Osteoblast (primary cell): ENCODE measurements around the gene HNRNPA3. TPM values are rescaled to one million over a fixed set of nuclear protein-coding genes. Genes with fewer than 3 reads are reported as not detected.

ENCODE experiments used
- DNase-seq: peaks from one replicate; pipeline ENCODE4 v3.0.0; 2011; ENCODE audit warnings: low spot score, mixed read lengths; ENCODE audit not compliant: insufficient read length; ENCODE audit errors: missing footprints
- H2AFZ ChIP-seq: 2 replicates; pipeline ENCODE4 v1.6.0; 2011; ENCODE audit warnings: mild to moderate bottlenecking, low read length
- H3K27ac ChIP-seq: 2 replicates; pipeline ENCODE4 v1.5.1; 2011; ENCODE audit warnings: mild to moderate bottlenecking, low read depth, low read length, moderate library complexity
- H3K27me3 ChIP-seq: 2 replicates; pipeline ENCODE4 v1.6.0; 2012; ENCODE audit warnings: mild to moderate bottlenecking, control low read depth, inconsistent platforms, low read length, moderate library complexity; ENCODE audit not compliant: insufficient read depth
- H3K36me3 ChIP-seq: 2 replicates; pipeline ENCODE4 v1.5.1; 2011; ENCODE audit warnings: mild to moderate bottlenecking, low read length, control low read depth, moderate library complexity; ENCODE audit not compliant: insufficient read depth
- H3K4me1 ChIP-seq: 2 replicates; pipeline ENCODE4 v1.5.1; 2011; ENCODE audit warnings: mild to moderate bottlenecking, low read length, control low read depth, moderate library complexity; ENCODE audit not compliant: insufficient read depth
- H3K4me2 ChIP-seq: 2 replicates; pipeline ENCODE4 v1.6.0; 2011; ENCODE audit warnings: mild to moderate bottlenecking, low read length; ENCODE audit not compliant: insufficient read depth
- H3K4me3 ChIP-seq: fragments of 200-600 bp; sonication (generic); 3 replicates; pipeline ENCODE4 v1.5.1; 2012; ENCODE audit warnings: mild to moderate bottlenecking, low read length, inconsistent platforms; ENCODE audit not compliant: insufficient read depth
- H3K79me2 ChIP-seq: 2 replicates; pipeline ENCODE4 v1.6.0; 2012; ENCODE audit warnings: mild to moderate bottlenecking, low read length, control low read depth, inconsistent platforms; ENCODE audit not compliant: insufficient read depth
- H3K9me3 ChIP-seq: 2 replicates; pipeline ENCODE4 v1.5.1; 2011; ENCODE audit warnings: low read depth, low read length, control low read depth
- H4K20me1 ChIP-seq: 2 replicates; pipeline ENCODE4 v1.6.0; 2012; ENCODE audit warnings: mild to moderate bottlenecking, low read length, control low read depth; ENCODE audit not compliant: insufficient read depth
- CTCF ChIP-seq: IDR thresholded peaks from 2 replicates; pipeline ENCODE4 v1.5.1; 2011; ENCODE audit warnings: mild to moderate bottlenecking, low read depth, low read length, moderate library complexity; ENCODE audit errors: extremely low read depth
- total RNA-seq: library from RNA; depleted of rRNA; stranded (reverse); fragments of >200 nt; gene quantifications from 2 replicates; pipeline ENCODE4 v1.2.3, GENCODE V29; 2012

The HNRNPA3 gene
- total RNA-seq, 1 donor: 21.4 TPM

- Histone ChIP-seq H3K4me1 (peaks cover 10% of the 10 kb centered on the region), H3K4me3 (no peak overlapping the region), H3K79me2 (no peaks in the 10 kb centered on the region), H3K4me2 (peak overlapping the region; percentile 38), H4K20me1 (no peaks in the 10 kb centered on the region), H3K27me3 (no peaks in the 10 kb centered on the region), H3K9me3 (no peaks in the 10 kb centered on the region), H2AFZ (no peak overlapping the region), H3K27ac (peak overlapping the region; percentile 46), H3K36me3 (no peaks in the 10 kb centered on the region)
- DNase-seq: peak; percentile 63
- TF ChIP-seq CTCF: no peak
Measured at GRCh38 chr2:177172034-177172880, 40.3 kb upstream of the HNRNPA3 start.

GRCh38 chr2:177174486-177174885, 38.1 kb upstream of the HNRNPA3 start:
- Histone ChIP-seq H3K4me2 (no peak overlapping the region), H4K20me1 (no peaks in the 10 kb centered on the region), H2AFZ (peak overlapping the region; percentile 35), H3K27me3 (no peaks in the 10 kb centered on the region), H3K4me3 (no peak overlapping the region), H3K79me2 (no peaks in the 10 kb centered on the region), H3K27ac (no peak overlapping the region), H3K36me3 (no peaks in the 10 kb centered on the region), H3K9me3 (no peaks in the 10 kb centered on the region), H3K4me1 (peaks cover 7% of the 10 kb centered on the region)
- no peak for TF ChIP-seq CTCF
- DNase-seq: no peak

GRCh38 chr2:177175917-177176668, 36.5 kb upstream of the HNRNPA3 start:
- DNase-seq: no peak
- no peak overlapping the region for H3K4me3 ChIP-seq
- H3K4me1 ChIP-seq: peaks cover 7% of the 10 kb centered on the region
- no peaks in the 10 kb centered on the region for H3K27me3 ChIP-seq
- H4K20me1 ChIP-seq: no peaks in the 10 kb centered on the region
- no peak for TF ChIP-seq CTCF
- H2AFZ ChIP-seq: no peak overlapping the region
- no peaks in the 10 kb centered on the region for H3K79me2 ChIP-seq
- H3K9me3 ChIP-seq: no peaks in the 10 kb centered on the region
- H3K4me2 ChIP-seq: no peak overlapping the region
- no peaks in the 10 kb centered on the region for H3K36me3 ChIP-seq
- no peak overlapping the region for H3K27ac ChIP-seq

- Histone ChIP-seq H2AFZ (no peak overlapping the region), H3K27ac (no peak overlapping the region), H4K20me1 (no peaks in the 10 kb centered on the region), H3K9me3 (no peaks in the 10 kb centered on the region), H3K4me1 (no peaks in the 10 kb centered on the region), H3K4me3 (no peak overlapping the region), H3K36me3 (no peaks in the 10 kb centered on the region), H3K27me3 (no peaks in the 10 kb centered on the region), H3K79me2 (no peaks in the 10 kb centered on the region), H3K4me2 (no peak overlapping the region)
- no peak for DNase-seq
- TF ChIP-seq CTCF: no peak
Measured at GRCh38 chr2:177178797-177179196, 33.8 kb upstream of the HNRNPA3 start.
